ENCODE measurements around the gene ZFP92.

ZFP92 gene

GRCh38 chrX:153409414-153410101, 1.7 kb upstream of the ZFP92 start:
- DNase-seq, result no peak

GRCh38 chrX:153410373-153410772, 899 bp upstream of the ZFP92 start:
- DNase-seq, result no peak

GRCh38 chrX:153410888-153411254, 401 bp upstream of the ZFP92 start:
- DNase-seq, result no peak

GRCh38 chrX:153411988-153412574, 809 bp downstream of the ZFP92 start:
- no peak for DNase-seq

- no peak for DNase-seq
Observed at GRCh38 chrX:153412746-153413720, 1.8 kb downstream of the ZFP92 start.

GRCh38 chrX:153413731-153414130, 2.5 kb downstream of the ZFP92 start:
- DNase-seq, result no peak

GRCh38 chrX:153414856-153415510, 3.7 kb downstream of the ZFP92 start:
- no peak for DNase-seq

GRCh38 chrX:153416781-153417450, 5.6 kb downstream of the ZFP92 start:
- no peak for DNase-seq

- DNase-seq, result no peak
Observed at GRCh38 chrX:153417637-153418036, 6.4 kb downstream of the ZFP92 start.

- no peak for DNase-seq
Observed at GRCh38 chrX:153420851-153421599, 9.8 kb downstream of the ZFP92 start.

GRCh38 chrX:153421856-153422255, 10.6 kb downstream of the ZFP92 start:
- no peak for DNase-seq

GRCh38 chrX:153423652-153424051, 12.4 kb downstream of the ZFP92 start:
- DNase-seq, result no peak

- no peak for DNase-seq
Observed at GRCh38 chrX:153426204-153426603, 14.9 kb downstream of the ZFP92 start.

- no peak for DNase-seq
Observed at GRCh38 chrX:153430796-153431195, 19.5 kb downstream of the ZFP92 start.

GRCh38 chrX:153433161-153433680, 21.9 kb downstream of the ZFP92 start:
- no peak for DNase-seq

GRCh38 chrX:153433781-153434285, 22.6 kb downstream of the ZFP92 start:
- DNase-seq, result no peak

- no peak for DNase-seq
Observed at GRCh38 chrX:153434801-153435200, 23.5 kb downstream of the ZFP92 start.

GRCh38 chrX:153435845-153436244, 24.6 kb downstream of the ZFP92 start:
- no peak for DNase-seq

- no peak for DNase-seq
Observed at GRCh38 chrX:153438532-153438931, 27.3 kb downstream of the ZFP92 start.

- DNase-seq, result no peak
Observed at GRCh38 chrX:153439977-153440376, 28.7 kb downstream of the ZFP92 start.

GRCh38 chrX:153440556-153441135, 29.4 kb downstream of the ZFP92 start:
- DNase-seq, result no peak
